ENCODE measurements around the gene TAF1C.

- TF ChIP-seq POLR2A (IDR thresholded peaks at IDR 0.05; ENCODE audit: low read depth, low read length): no peak
- no peak for TF ChIP-seq EZH2 (IDR thresholded peaks at IDR 0.05; ENCODE audit: borderline replicate concordance, low read depth, low read length, severe bottlenecking)
- no peak for TF ChIP-seq CTCF (IDR thresholded peaks at IDR 0.05; ENCODE audit: extremely low read depth in 1 of 2, insufficient read depth in 1 of 2, low read depth in 1 of 2, low read length in 2 of 2)
- no peak for TF ChIP-seq MAX (IDR thresholded peaks at IDR 0.05; ENCODE audit: insufficient read depth, insufficient read length)
- no peak for TF ChIP-seq JUN (IDR thresholded peaks at IDR 0.05; ENCODE audit: borderline replicate concordance, insufficient read depth, insufficient read length, low read depth)
- no peak for TF ChIP-seq MYC (IDR thresholded peaks at IDR 0.05; ENCODE audit: low read depth, low read length)
- TF ChIP-seq POLR2AphosphoS5 (IDR thresholded peaks at IDR 0.05; ENCODE audit: insufficient read depth, low read depth, low read length): no peak
- TF ChIP-seq FOS (IDR thresholded peaks at IDR 0.05; ENCODE audit: borderline replicate concordance, insufficient read depth, low read length): no peak
Measured at GRCh38 chr16:84184775-84185174, 2.1 kb downstream of the TAF1C start.

All from endothelial cell of umbilical vein (primary cell).